OCI-LY7 (cell line): ENCODE measurements around the gene HLA-DPA1.

Experiments
- EZH2phosphoT487 ChIP-seq: fragments of 200-600 bp; sonication (generic); IDR thresholded peaks from 2 replicates; pipeline ENCODE4 v1.6.1; 2018; ENCODE audit warnings: low read depth, borderline replicate concordance, mild to moderate bottlenecking, mixed run types, antibody characterized with exemption, low read length, moderate library complexity, mixed read lengths
- TF ChIP-seq, protein P1 (sequence below): fragments of 200-600 bp; sonication (generic); conservative IDR thresholded peaks from 2 replicates; pipeline ENCODE4 v1.5.1; 2014; ENCODE audit warnings: mild to moderate bottlenecking, antibody characterized with exemption, low read length, moderate library complexity, mixed read lengths

DNA sequence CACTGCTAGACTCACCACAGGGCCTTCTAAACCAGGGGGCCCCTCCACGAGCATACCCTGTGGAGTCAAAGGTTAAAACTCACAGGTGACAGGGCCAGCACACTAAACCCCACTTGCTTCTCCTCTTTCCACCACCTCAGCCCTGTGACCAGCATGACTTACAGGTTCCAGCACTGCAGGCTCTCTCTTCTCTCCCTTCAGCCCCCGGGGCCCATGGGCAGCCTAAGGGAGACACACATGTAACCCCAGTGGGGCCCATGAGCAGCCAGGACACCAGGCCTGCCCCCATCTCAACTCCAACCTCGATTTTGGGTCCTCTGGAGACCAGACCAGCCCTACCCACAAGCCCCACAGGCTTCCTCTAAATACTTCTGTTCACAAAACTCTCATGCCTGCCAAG is 30.3 kb upstream of the HLA-DPA1 start:
- TF ChIP-seq, protein P1, sequence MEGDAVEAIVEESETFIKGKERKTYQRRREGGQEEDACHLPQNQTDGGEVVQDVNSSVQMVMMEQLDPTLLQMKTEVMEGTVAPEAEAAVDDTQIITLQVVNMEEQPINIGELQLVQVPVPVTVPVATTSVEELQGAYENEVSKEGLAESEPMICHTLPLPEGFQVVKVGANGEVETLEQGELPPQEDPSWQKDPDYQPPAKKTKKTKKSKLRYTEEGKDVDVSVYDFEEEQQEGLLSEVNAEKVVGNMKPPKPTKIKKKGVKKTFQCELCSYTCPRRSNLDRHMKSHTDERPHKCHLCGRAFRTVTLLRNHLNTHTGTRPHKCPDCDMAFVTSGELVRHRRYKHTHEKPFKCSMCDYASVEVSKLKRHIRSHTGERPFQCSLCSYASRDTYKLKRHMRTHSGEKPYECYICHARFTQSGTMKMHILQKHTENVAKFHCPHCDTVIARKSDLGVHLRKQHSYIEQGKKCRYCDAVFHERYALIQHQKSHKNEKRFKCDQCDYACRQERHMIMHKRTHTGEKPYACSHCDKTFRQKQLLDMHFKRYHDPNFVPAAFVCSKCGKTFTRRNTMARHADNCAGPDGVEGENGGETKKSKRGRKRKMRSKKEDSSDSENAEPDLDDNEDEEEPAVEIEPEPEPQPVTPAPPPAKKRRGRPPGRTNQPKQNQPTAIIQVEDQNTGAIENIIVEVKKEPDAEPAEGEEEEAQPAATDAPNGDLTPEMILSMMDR, result no peak
- no peak for TF ChIP-seq EZH2phosphoT487
